OCI-LY3 (cell line): Measurements from ENCODE around the gene PLCB4.

ENCODE experiments used
- H2AFZ ChIP-seq: fragments of 200-600, 300-600 bp; shearing (Covaris generic); 2 replicates; pipeline ENCODE4 v1.6.0; 2014; ENCODE audit warnings: antibody characterized with exemption, low read depth, low read length
- H3K27ac ChIP-seq: fragments of 200-600, 300-600 bp; sonication (generic); 2 replicates; pipeline ENCODE4 v1.5.1; 2014; ENCODE audit warnings: mild to moderate bottlenecking, low read length, moderate library complexity, mixed read lengths
- H3K27me3 ChIP-seq: fragments of 200-600, 300-600 bp; sonication (generic); 2 replicates; pipeline ENCODE4 v1.6.1; 2014; ENCODE audit warnings: low read depth, low read length, mixed read lengths
- H3K36me3 ChIP-seq: fragments of 200-600, 300-600 bp; sonication (generic); replicated peaks from 2 replicates; pipeline ENCODE3; 2014; ENCODE audit warnings: low read depth, low read length, mixed read lengths
- H3K4me1 ChIP-seq: fragments of 300-600, 200-600 bp; sonication (generic); 2 replicates; pipeline ENCODE4 v1.6.1; 2014; ENCODE audit warnings: low read length, mixed read lengths
- H3K4me2 ChIP-seq: fragments of 200-600, 300-600 bp; sonication (generic); 2 replicates; pipeline ENCODE4 v1.6.1; 2014; ENCODE audit warnings: low read length, mixed read lengths
- H3K4me3 ChIP-seq: fragments of 300-600, 200-600 bp; sonication (generic); 2 replicates; pipeline ENCODE4 v1.5.1; 2014; ENCODE audit warnings: antibody characterized with exemption, mild to moderate bottlenecking, low read length, moderate library complexity
- H3K79me2 ChIP-seq: fragments of 300-600, 200-600 bp; shearing (Covaris generic); 2 replicates; pipeline ENCODE4 v1.6.1; 2014; ENCODE audit warnings: mild to moderate bottlenecking, low read length, mixed read lengths
- H3K9ac ChIP-seq: fragments of 300-600, 200-600 bp; shearing (Covaris generic); 2 replicates; pipeline ENCODE4 v1.6.0; 2014; ENCODE audit warnings: mild to moderate bottlenecking, low read length, moderate library complexity
- H3K9me3 ChIP-seq: fragments of 200-600, 300-600 bp; shearing (Covaris generic); 2 replicates; pipeline ENCODE4 v1.6.1; 2014; ENCODE audit warnings: low read length, mixed read lengths; ENCODE audit not compliant: insufficient read depth
- H4K20me1 ChIP-seq: fragments of 200-600, 300-600 bp; sonication (generic); 2 replicates; pipeline ENCODE4 v1.6.1; 2016; ENCODE audit warnings: low read length, mixed read lengths; ENCODE audit not compliant: insufficient read depth
- CTCF ChIP-seq: fragments of 200-600, 300-600 bp; sonication (generic); IDR thresholded peaks from 2 replicates; pipeline ENCODE4 v1.5.1; 2014; ENCODE audit warnings: antibody characterized with exemption, low read length, low read depth
- EZH2phosphoT487 ChIP-seq: fragments of 200-600 bp; shearing (Covaris generic); IDR thresholded peaks from 2 replicates; pipeline ENCODE4 v1.6.1; 2018; ENCODE audit warnings: antibody characterized with exemption, mixed run types, low read depth

The PLCB4 gene

DNA sequence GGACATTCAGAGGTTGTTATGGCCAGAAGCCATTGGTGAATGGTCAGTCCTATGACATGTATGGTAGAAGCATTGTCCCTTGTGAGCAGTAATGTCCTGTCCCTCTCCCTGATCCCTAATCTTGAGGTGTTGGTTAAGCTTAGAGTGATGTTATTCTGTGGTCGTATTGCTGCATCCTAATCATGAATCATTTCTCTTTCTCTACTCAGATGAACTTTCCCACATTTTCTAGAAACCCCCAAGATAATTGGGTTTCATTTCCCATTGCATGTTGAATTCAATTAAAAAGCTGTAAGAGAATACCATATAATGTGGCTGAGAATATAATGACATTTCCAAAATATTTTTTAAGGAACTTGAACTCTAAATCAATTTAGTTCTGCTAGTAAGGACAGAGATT, 175.1 kb downstream of the PLCB4 start:
- Histone ChIP-seq H3K9ac (no peak overlapping the region), H3K4me3 (no peak overlapping the region), H3K36me3 (no peaks in the 10 kb centered on the region), H3K27ac (no peak overlapping the region), H3K79me2 (no peaks in the 10 kb centered on the region), H2AFZ (no peak overlapping the region), H3K9me3 (no peaks in the 10 kb centered on the region), H3K27me3 (no peaks in the 10 kb centered on the region), H3K4me2 (no peak overlapping the region), H3K4me1 (no peaks in the 10 kb centered on the region), H4K20me1 (no peaks in the 10 kb centered on the region)
- no peak for TF ChIP-seq EZH2phosphoT487

DNA sequence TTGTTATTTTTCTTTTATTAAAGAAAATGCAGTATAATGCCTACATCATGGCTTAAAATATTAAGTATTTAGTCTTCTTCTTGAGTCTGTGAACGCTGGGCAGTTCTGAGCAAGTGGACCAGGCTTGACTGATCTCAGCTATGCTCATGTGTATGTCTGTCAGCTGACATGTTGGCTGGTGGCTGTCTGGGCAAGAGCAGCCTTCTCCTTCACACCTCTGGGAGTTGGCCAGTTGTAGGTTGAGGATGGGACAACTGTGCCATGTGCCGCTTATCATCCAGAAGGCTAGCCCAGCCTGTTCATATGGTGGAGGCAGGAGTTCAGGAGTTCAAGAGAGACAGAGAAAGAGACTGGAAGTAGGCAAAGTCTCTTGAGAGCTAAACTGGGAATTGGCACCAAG, 175.9 kb downstream of the PLCB4 start:
- Histone ChIP-seq H3K4me1 (no peaks in the 10 kb centered on the region), H3K4me3 (no peak overlapping the region), H3K36me3 (no peaks in the 10 kb centered on the region), H3K27me3 (no peaks in the 10 kb centered on the region), H3K79me2 (no peaks in the 10 kb centered on the region), H3K4me2 (no peak overlapping the region), H3K9ac (no peak overlapping the region), H3K9me3 (no peaks in the 10 kb centered on the region), H4K20me1 (no peaks in the 10 kb centered on the region), H2AFZ (no peak overlapping the region), H3K27ac (no peak overlapping the region)
- no peak for TF ChIP-seq CTCF
- TF ChIP-seq EZH2phosphoT487: no peak

- H3K27me3 ChIP-seq: no peaks in the 10 kb centered on the region
- H3K27ac ChIP-seq: no peak overlapping the region
- H3K79me2 ChIP-seq: no peaks in the 10 kb centered on the region
- H3K4me1 ChIP-seq: no peaks in the 10 kb centered on the region
- H3K36me3 ChIP-seq: no peaks in the 10 kb centered on the region
- H3K4me3 ChIP-seq: no peak overlapping the region
- H3K4me2 ChIP-seq: no peak overlapping the region
- no peak overlapping the region for H3K9ac ChIP-seq
- H2AFZ ChIP-seq: no peak overlapping the region
- TF ChIP-seq EZH2phosphoT487: no peak
- no peak for TF ChIP-seq CTCF
- H3K9me3 ChIP-seq: no peaks in the 10 kb centered on the region
- H4K20me1 ChIP-seq: no peaks in the 10 kb centered on the region
Measured at GRCh38 chr20:9246731-9247130, 177.8 kb downstream of the PLCB4 start.

DNA sequence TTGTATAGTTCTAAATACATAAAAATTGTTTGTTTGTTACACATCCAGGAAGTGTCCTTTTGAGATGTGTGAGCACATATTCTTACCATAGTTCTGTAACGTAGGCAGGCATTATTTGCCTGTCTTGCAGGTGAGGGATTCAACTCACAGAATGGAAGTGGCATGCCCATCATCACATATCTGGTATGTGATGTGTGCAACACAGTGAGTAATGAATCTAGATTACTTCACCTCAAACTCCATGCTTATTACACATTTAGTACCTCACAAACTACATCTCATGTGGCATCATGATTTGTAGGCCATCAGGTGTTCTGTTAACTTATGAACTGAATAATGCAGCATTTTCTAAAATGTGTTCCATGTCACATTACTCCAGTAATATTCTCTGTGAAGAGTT, 181.6 kb downstream of the PLCB4 start:
- no peaks in the 10 kb centered on the region for H3K79me2 ChIP-seq
- no peaks in the 10 kb centered on the region for H3K27me3 ChIP-seq
- H3K36me3 ChIP-seq: no peaks in the 10 kb centered on the region
- no peaks in the 10 kb centered on the region for H3K9me3 ChIP-seq
- H3K4me3 ChIP-seq: no peak overlapping the region
- no peaks in the 10 kb centered on the region for H3K4me1 ChIP-seq
- H3K27ac ChIP-seq: no peak overlapping the region
- no peak overlapping the region for H3K9ac ChIP-seq
- no peak overlapping the region for H2AFZ ChIP-seq
- no peaks in the 10 kb centered on the region for H4K20me1 ChIP-seq
- H3K4me2 ChIP-seq: no peak overlapping the region
- TF ChIP-seq EZH2phosphoT487 (no peak), CTCF (no peak)

DNA sequence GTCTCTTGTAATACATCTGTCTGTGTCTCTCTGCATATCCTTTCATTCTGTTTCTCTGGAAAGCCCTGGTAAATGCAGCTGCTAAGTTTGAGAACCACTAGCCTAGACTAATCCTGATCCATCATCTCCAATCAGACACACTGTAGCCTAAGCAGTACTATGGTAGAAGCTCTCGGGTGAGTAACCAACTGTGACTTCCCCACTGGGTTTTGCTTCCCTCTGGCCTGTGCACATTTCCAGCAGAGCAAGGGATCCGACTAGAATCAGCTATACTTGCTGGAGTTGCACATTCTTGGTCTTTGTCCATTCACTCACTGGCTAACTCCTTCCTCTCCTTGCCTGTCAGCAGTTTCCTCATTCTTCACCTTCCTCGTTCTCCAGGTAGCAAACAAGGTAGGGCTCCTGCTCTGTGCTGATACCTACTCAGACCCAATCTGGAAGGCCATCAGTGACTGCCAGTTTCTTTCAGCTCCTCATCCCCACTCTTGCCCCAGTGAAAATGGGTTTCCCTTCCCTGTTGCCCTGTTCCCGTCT, 184.2 kb downstream of the PLCB4 start:
- Histone ChIP-seq H3K36me3 (no peaks in the 10 kb centered on the region), H4K20me1 (no peaks in the 10 kb centered on the region), H3K79me2 (no peaks in the 10 kb centered on the region), H3K4me1 (no peaks in the 10 kb centered on the region), H3K9ac (no peak overlapping the region), H3K4me2 (no peak overlapping the region), H2AFZ (no peak overlapping the region), H3K27ac (no peak overlapping the region), H3K27me3 (no peaks in the 10 kb centered on the region), H3K4me3 (no peak overlapping the region), H3K9me3 (no peaks in the 10 kb centered on the region)
- no peak for TF ChIP-seq EZH2phosphoT487
- TF ChIP-seq CTCF: no peak
